OCI-LY1 (cell line): Measurements from ENCODE around the gene KRTAP10-7.

Source experiments
- H2AFZ ChIP-seq: fragments of 200-600 bp; sonication (generic), shearing (Covaris generic); 2 replicates; pipeline ENCODE4 v1.6.0; 2014; ENCODE audit warnings: antibody characterized with exemption, mild to moderate bottlenecking, low read length
- H3F3A ChIP-seq: fragments of 200-600 bp; sonication (generic), shearing (Covaris generic); 2 replicates; pipeline ENCODE4 v1.6.0; 2014; ENCODE audit warnings: mild to moderate bottlenecking, antibody characterized with exemption, low read length, moderate library complexity; ENCODE audit not compliant: insufficient read depth
- H3K27ac ChIP-seq: fragments of 200-600 bp; sonication (generic); 2 replicates; pipeline ENCODE4 v1.5.1; 2014; ENCODE audit warnings: low read length, mixed run types, mild to moderate bottlenecking, low read depth; ENCODE audit not compliant: poor library complexity, severe bottlenecking
- H3K27me3 ChIP-seq: fragments of 200-600 bp; sonication (generic); 2 replicates; pipeline ENCODE4 v1.6.0; 2014; ENCODE audit warnings: antibody characterized with exemption, mild to moderate bottlenecking, low read length, moderate library complexity; ENCODE audit not compliant: insufficient read depth
- H3K36me3 ChIP-seq: fragments of 200-600 bp; sonication (generic); 2 replicates; pipeline ENCODE4 v1.6.1; 2014; ENCODE audit warnings: mild to moderate bottlenecking, antibody characterized with exemption, low read length, moderate library complexity, mixed read lengths; ENCODE audit not compliant: insufficient read depth
- H3K4me1 ChIP-seq: fragments of 200-600 bp; sonication (generic); 2 replicates; pipeline ENCODE4 v1.5.1; 2014; ENCODE audit warnings: mild to moderate bottlenecking, low read length, moderate library complexity; ENCODE audit not compliant: insufficient read depth, severe bottlenecking
- H3K4me2 ChIP-seq: fragments of 200-600 bp; sonication (generic), shearing (Covaris generic); 2 replicates; pipeline ENCODE4 v1.6.1; 2014; ENCODE audit warnings: low read length
- H3K4me3 ChIP-seq: fragments of 200-600 bp; sonication (generic); 2 replicates; pipeline ENCODE4 v1.5.1; 2014; ENCODE audit warnings: low read length, low read depth, mild to moderate bottlenecking, mixed read lengths; ENCODE audit not compliant: poor library complexity, severe bottlenecking
- H3K79me2 ChIP-seq: fragments of 200-600 bp; shearing (Covaris generic); 2 replicates; pipeline ENCODE4 v1.6.1; 2016; ENCODE audit warnings: mixed run types, low read length, mixed read lengths; ENCODE audit not compliant: insufficient read depth
- H3K9ac ChIP-seq: fragments of 200-600 bp; sonication (generic), shearing (Covaris generic); 2 replicates; pipeline ENCODE4 v1.6.1; 2014; ENCODE audit warnings: mild to moderate bottlenecking, low read length, mixed read lengths
- H3K9me2 ChIP-seq: fragments of 200-600 bp; sonication (generic), shearing (Covaris generic); 2 replicates; pipeline ENCODE4 v1.6.1; 2014; ENCODE audit warnings: low read depth, mild to moderate bottlenecking, low read length, mixed read lengths
- H3K9me3 ChIP-seq: fragments of 200-600 bp; shearing (Covaris generic); 2 replicates; pipeline ENCODE4 v1.6.1; 2014; ENCODE audit warnings: low read length, mixed read lengths
- H4K20me1 ChIP-seq: fragments of 200-600 bp; sonication (generic), shearing (Covaris generic); 2 replicates; pipeline ENCODE4 v1.6.0; 2016; ENCODE audit warnings: mild to moderate bottlenecking, low read length; ENCODE audit not compliant: insufficient read depth
- CTCF ChIP-seq: fragments of 200-600 bp; sonication (generic), shearing (Covaris generic); IDR thresholded peaks from 2 replicates; pipeline ENCODE4 v1.5.1; 2017; ENCODE audit warnings: mild to moderate bottlenecking, antibody characterized with exemption, low read length, moderate library complexity, mixed read lengths
- EZH2 ChIP-seq: fragments of 200-600 bp; sonication (generic), shearing (Covaris generic); IDR thresholded peaks from 2 replicates; pipeline ENCODE4 v1.8.0; 2017; ENCODE audit warnings: borderline replicate concordance, mixed run types, mild to moderate bottlenecking, antibody characterized with exemption, low read length, moderate library complexity, mixed read lengths

KRTAP10-7 gene

GRCh38 chr21:44583800-44584147 lies 16.6 kb upstream of the KRTAP10-7 start:
- Histone ChIP-seq H3K9ac (no peak overlapping the region), H3K9me3 (no peaks in the 10 kb centered on the region), H3K4me2 (no peak overlapping the region), H4K20me1 (no peaks in the 10 kb centered on the region), H3K79me2 (no peaks in the 10 kb centered on the region), H3K27ac (no peak overlapping the region), H3F3A (no peaks in the 10 kb centered on the region), H3K4me3 (no peak overlapping the region), H3K9me2 (no peaks in the 10 kb centered on the region), H3K36me3 (no peaks in the 10 kb centered on the region), H2AFZ (no peak overlapping the region), H3K4me1 (no peaks in the 10 kb centered on the region), H3K27me3 (no peaks in the 10 kb centered on the region)
- TF ChIP-seq CTCF, result no peak
- no peak for TF ChIP-seq EZH2

- Histone ChIP-seq H4K20me1 (no peaks in the 10 kb centered on the region), H3F3A (no peaks in the 10 kb centered on the region), H3K79me2 (no peaks in the 10 kb centered on the region), H3K9ac (no peak overlapping the region), H3K36me3 (no peaks in the 10 kb centered on the region), H3K4me2 (no peak overlapping the region), H2AFZ (no peak overlapping the region), H3K27ac (no peak overlapping the region), H3K4me1 (no peaks in the 10 kb centered on the region), H3K27me3 (no peaks in the 10 kb centered on the region), H3K9me2 (no peaks in the 10 kb centered on the region), H3K9me3 (no peaks in the 10 kb centered on the region), H3K4me3 (no peak overlapping the region)
- TF ChIP-seq EZH2, result no peak
- no peak for TF ChIP-seq CTCF
Measured at GRCh38 chr21:44585892-44586291, 14.5 kb upstream of the KRTAP10-7 start.

- no peaks in the 10 kb centered on the region for H3F3A ChIP-seq
- TF ChIP-seq EZH2 (no peak), CTCF (no peak)
- no peak overlapping the region for H3K9ac ChIP-seq
- H2AFZ ChIP-seq, result no peak overlapping the region
- no peaks in the 10 kb centered on the region for H3K4me1 ChIP-seq
- H3K4me3 ChIP-seq, result no peak overlapping the region
- H3K4me2 ChIP-seq, result no peak overlapping the region
- H3K9me2 ChIP-seq, result no peaks in the 10 kb centered on the region
- no peak overlapping the region for H3K27ac ChIP-seq
- H3K36me3 ChIP-seq, result no peaks in the 10 kb centered on the region
- no peaks in the 10 kb centered on the region for H3K27me3 ChIP-seq
- H3K9me3 ChIP-seq, result no peaks in the 10 kb centered on the region
- H4K20me1 ChIP-seq, result no peaks in the 10 kb centered on the region
- H3K79me2 ChIP-seq, result no peaks in the 10 kb centered on the region
Measured at GRCh38 chr21:44589094-44589493, 11.3 kb upstream of the KRTAP10-7 start.
